ENCODE results near the gene PDE6D.

The PDE6D gene

DNA sequence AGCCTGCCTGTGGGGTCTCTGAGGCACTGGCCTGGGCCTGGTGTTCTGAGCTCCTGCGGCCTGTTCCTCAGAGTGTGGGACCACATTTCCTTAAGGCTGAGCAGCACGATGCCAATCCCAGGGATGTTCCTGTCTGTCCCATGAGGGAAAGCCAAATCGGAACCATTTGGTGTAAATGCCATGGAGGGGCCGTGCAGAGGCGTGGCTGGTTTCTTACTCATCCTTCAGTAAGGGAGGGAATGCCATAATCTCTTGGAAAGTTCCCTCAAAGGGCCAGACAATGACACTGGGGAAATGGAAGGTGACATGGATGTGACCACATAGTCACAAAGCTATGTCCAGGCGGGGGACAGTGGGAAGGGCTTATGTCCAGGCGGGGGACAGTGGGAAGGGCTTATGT lies 87.1 kb downstream of the PDE6D start:
- Histone ChIP-seq H3K4me2 (ENCODE audit: low read length, poor library complexity, severe bottlenecking) (no peak overlapping the region), H2BK5ac (ENCODE audit: low read depth, low read length, poor library complexity, severe bottlenecking) (no peak overlapping the region), H3K9me3 (ENCODE audit: control insufficient read depth, low read length) (no peaks in the 10 kb centered on the region), H2AK5ac (ENCODE audit: low read length, severe bottlenecking) (no peak overlapping the region), H4K91ac (ENCODE audit: low read length) (peak overlapping the region; percentile 29), H4K8ac (ENCODE audit: low read length) (no peak overlapping the region), H3K18ac (ENCODE audit: low read depth in 1 of 2, low read length in 2 of 2) (no peak overlapping the region), H3K4me3 (ENCODE audit: insufficient read depth in 1 of 2, low read depth in 1 of 2, low read length in 2 of 2) (no peak overlapping the region), H3K27ac (ENCODE audit: low read length, poor library complexity, severe bottlenecking) (no peak overlapping the region), H3K23ac (ENCODE audit: low read length in 2 of 2) (no peak overlapping the region), H2BK15ac (ENCODE audit: low read depth, poor library complexity, severe bottlenecking) (no peak overlapping the region), H3K79me1 (replicated peaks; ENCODE audit: low read length, poor library complexity, severe bottlenecking) (no peaks in the 10 kb centered on the region), H3K4ac (ENCODE audit: low read depth in 1 of 2, low read length in 2 of 2) (no peak overlapping the region), H2BK12ac (ENCODE audit: low read length in 2 of 2) (no peak overlapping the region), H3K14ac (ENCODE audit: low read length in 2 of 2) (peak overlapping the region in 1 of 2 experiments; percentile 41), H2AFZ (ENCODE audit: low read depth, low read length) (no peak overlapping the region), H2BK120ac (ENCODE audit: low read depth, low read length) (no peak overlapping the region), H3K4me1 (ENCODE audit: control insufficient read depth, insufficient read depth, low read depth, low read length) (peaks cover 3% of the 10 kb centered on the region), H3K9ac (ENCODE audit: low read length) (no peak overlapping the region), H3K36me3 (ENCODE audit: control insufficient read depth in 1 of 2, insufficient read depth in 2 of 2, low read depth in 1 of 2, low read length in 2 of 2) (no peaks in the 10 kb centered on the region), H3K27me3 (ENCODE audit: control insufficient read depth in 1 of 2, insufficient read depth in 1 of 2, low read length in 2 of 2) (no peaks in the 10 kb centered on the region)
- WGBS, result 90% methylated on average over 7 of the region's 7 CpGs
- no peak for DNase-seq

DNA sequence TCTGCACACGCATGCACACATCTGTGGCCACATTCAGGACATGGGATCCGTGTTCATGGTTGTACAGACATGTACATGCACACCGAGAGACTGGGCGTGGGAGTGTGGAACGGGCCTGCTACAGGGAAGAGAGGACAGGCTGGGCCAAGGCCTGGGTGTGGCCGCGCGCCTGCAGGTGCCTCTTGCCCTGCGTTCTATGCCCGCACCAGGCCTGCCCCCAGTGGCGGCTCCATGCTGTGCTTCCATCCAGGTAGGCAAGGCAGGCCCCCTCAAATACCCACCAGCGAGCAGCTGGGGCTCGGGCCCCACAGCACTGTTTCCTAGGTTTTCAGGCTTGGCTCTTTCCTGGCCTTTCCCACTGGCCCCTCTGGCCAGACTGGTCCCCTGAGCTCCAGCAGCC lies 88.2 kb downstream of the PDE6D start:
- H3K14ac ChIP-seq (ENCODE audit: low read length in 2 of 2), result no peak overlapping the region
- no peak overlapping the region for H3K4me3 ChIP-seq (ENCODE audit: insufficient read depth in 1 of 2, low read depth in 1 of 2, low read length in 2 of 2)
- no peak overlapping the region for H2BK5ac ChIP-seq (ENCODE audit: low read depth, low read length, poor library complexity, severe bottlenecking)
- H3K27me3 ChIP-seq (ENCODE audit: control insufficient read depth in 1 of 2, insufficient read depth in 1 of 2, low read length in 2 of 2), result no peaks in the 10 kb centered on the region
- no peaks in the 10 kb centered on the region for H3K9me3 ChIP-seq (ENCODE audit: control insufficient read depth, low read length)
- no peaks in the 10 kb centered on the region for H3K36me3 ChIP-seq (ENCODE audit: control insufficient read depth in 1 of 2, insufficient read depth in 2 of 2, low read depth in 1 of 2, low read length in 2 of 2)
- no peak overlapping the region for H3K27ac ChIP-seq (ENCODE audit: low read length, poor library complexity, severe bottlenecking)
- H2AK5ac ChIP-seq (ENCODE audit: low read length, severe bottlenecking), result no peak overlapping the region
- H4K91ac ChIP-seq (ENCODE audit: low read length), result peak overlapping the region; percentile 58
- H2AFZ ChIP-seq (ENCODE audit: low read depth, low read length), result no peak overlapping the region
- DNase-seq, result no peak
- H3K23ac ChIP-seq (ENCODE audit: low read length in 2 of 2), result no peak overlapping the region
- no peak overlapping the region for H3K4me2 ChIP-seq (ENCODE audit: low read length, poor library complexity, severe bottlenecking)
- H3K18ac ChIP-seq (ENCODE audit: low read depth in 1 of 2, low read length in 2 of 2), result no peak overlapping the region
- H2BK120ac ChIP-seq (ENCODE audit: low read depth, low read length), result no peak overlapping the region
- 98% methylated on average over 13 of the region's 13 CpGs for WGBS
- no peaks in the 10 kb centered on the region for H3K79me1 ChIP-seq (replicated peaks; ENCODE audit: low read length, poor library complexity, severe bottlenecking)
- H2BK15ac ChIP-seq (ENCODE audit: low read depth, poor library complexity, severe bottlenecking), result no peak overlapping the region
- H4K8ac ChIP-seq (ENCODE audit: low read length), result no peak overlapping the region
- no peak overlapping the region for H3K4ac ChIP-seq (ENCODE audit: low read depth in 1 of 2, low read length in 2 of 2)
- H2BK12ac ChIP-seq (ENCODE audit: low read length in 2 of 2), result no peak overlapping the region
- peaks cover 3% of the 10 kb centered on the region for H3K4me1 ChIP-seq (ENCODE audit: control insufficient read depth, insufficient read depth, low read depth, low read length)
- H3K9ac ChIP-seq (ENCODE audit: low read length), result no peak overlapping the region

DNA sequence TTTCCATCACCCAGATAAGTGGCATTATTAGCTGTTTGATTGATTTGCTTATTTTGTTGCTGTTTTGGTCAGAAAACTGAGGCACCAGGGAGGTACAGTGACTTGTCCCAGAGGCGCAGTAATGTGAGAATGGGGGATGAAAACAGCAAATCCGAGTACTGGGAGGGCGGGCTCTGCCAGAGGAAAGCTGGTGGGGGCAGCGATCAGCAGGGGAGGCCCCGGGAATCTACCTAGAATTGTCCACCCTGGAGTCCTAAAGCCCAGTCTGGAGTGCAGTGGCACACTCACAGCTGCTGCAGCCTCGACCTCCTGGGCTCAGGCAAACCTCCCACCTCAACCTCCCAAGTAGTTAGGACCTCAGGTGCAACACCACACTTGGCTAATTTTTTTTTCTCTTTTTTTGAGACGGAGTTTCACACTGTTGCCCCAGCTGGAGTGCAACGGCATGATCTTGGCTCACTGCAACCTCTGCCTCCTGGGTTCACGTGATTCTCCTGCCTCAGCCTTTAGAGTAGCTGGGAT lies 89.8 kb downstream of the PDE6D start:
- H3K4ac ChIP-seq (ENCODE audit: low read depth in 1 of 2, low read length in 2 of 2), result no peak overlapping the region
- H2BK5ac ChIP-seq (ENCODE audit: low read depth, low read length, poor library complexity, severe bottlenecking), result no peak overlapping the region
- WGBS, result 74% methylated on average over 9 of the region's 9 CpGs
- H3K9me3 ChIP-seq (ENCODE audit: control insufficient read depth, low read length), result no peaks in the 10 kb centered on the region
- H2AFZ ChIP-seq (ENCODE audit: low read depth, low read length), result no peak overlapping the region
- H2AK5ac ChIP-seq (ENCODE audit: low read length, severe bottlenecking), result no peak overlapping the region
- H3K27ac ChIP-seq (ENCODE audit: low read length, poor library complexity, severe bottlenecking), result no peak overlapping the region
- H3K36me3 ChIP-seq (ENCODE audit: control insufficient read depth in 1 of 2, insufficient read depth in 2 of 2, low read depth in 1 of 2, low read length in 2 of 2), result no peaks in the 10 kb centered on the region
- H3K27me3 ChIP-seq (ENCODE audit: control insufficient read depth in 1 of 2, insufficient read depth in 1 of 2, low read length in 2 of 2), result no peaks in the 10 kb centered on the region
- H3K79me1 ChIP-seq (replicated peaks; ENCODE audit: low read length, poor library complexity, severe bottlenecking), result no peaks in the 10 kb centered on the region
- no peak overlapping the region for H3K23ac ChIP-seq (ENCODE audit: low read length in 2 of 2)
- no peak overlapping the region for H2BK120ac ChIP-seq (ENCODE audit: low read depth, low read length)
- H3K4me3 ChIP-seq (ENCODE audit: insufficient read depth in 1 of 2, low read depth in 1 of 2, low read length in 2 of 2), result no peak overlapping the region
- no peak overlapping the region for H3K14ac ChIP-seq (ENCODE audit: low read length in 2 of 2)
- no peak overlapping the region for H2BK12ac ChIP-seq (ENCODE audit: low read length in 2 of 2)
- no peak overlapping the region for H3K9ac ChIP-seq (ENCODE audit: low read length)
- no peak overlapping the region for H2BK15ac ChIP-seq (ENCODE audit: low read depth, poor library complexity, severe bottlenecking)
- DNase-seq, result no peak
- no peaks in the 10 kb centered on the region for H3K4me1 ChIP-seq (ENCODE audit: control insufficient read depth, insufficient read depth, low read depth, low read length)
- no peak overlapping the region for H4K8ac ChIP-seq (ENCODE audit: low read length)
- no peak overlapping the region for H3K18ac ChIP-seq (ENCODE audit: low read depth in 1 of 2, low read length in 2 of 2)
- H4K91ac ChIP-seq (ENCODE audit: low read length), result no peak overlapping the region
- H3K4me2 ChIP-seq (ENCODE audit: low read length, poor library complexity, severe bottlenecking), result no peak overlapping the region

DNA sequence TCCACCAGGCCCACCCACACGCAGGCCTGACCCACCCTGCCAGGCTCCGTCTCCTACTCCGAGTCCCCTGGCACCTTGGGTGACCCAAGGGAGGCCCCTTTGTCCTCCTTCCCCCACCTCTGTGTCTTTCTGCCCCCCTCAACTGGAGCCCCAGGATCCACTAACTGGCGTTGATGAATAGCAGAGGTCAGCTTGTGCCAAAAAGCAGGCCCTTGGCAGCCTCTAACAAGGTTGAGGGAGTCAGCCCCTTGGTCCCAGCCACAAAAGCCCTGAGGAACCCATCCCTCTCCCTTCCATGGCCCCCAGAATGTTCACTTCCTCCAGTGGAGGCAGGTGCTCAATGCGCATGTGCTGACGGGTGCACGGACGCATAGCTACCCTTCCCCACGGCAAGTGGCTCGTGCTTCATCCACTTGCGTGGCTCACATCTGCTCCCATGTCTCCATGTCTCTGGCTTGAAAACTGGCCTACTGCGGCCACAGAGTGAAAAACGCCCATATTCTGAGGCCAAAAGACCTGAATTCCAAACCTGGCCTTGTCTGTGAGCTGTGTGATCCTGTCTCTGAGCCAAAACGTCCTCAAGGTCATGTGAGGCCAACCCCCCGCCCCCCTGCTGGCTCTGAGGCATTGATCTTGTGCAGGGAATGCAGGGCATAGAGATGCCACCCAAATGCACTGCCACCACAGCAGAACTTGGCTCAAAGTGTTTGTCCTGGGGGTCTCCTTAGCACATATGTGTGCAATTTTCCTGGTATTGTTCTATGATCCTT lies 91.8 kb downstream of the PDE6D start:
- no peak overlapping the region for H3K18ac ChIP-seq (ENCODE audit: low read depth in 1 of 2, low read length in 2 of 2)

More for the DNA sequence above, 91.8 kb downstream of the PDE6D start:
- Histone ChIP-seq H3K4ac (ENCODE audit: low read depth in 1 of 2, low read length in 2 of 2) (no peak overlapping the region), H3K27ac (ENCODE audit: low read length, poor library complexity, severe bottlenecking) (no peak overlapping the region), H3K14ac (ENCODE audit: low read length in 2 of 2) (no peak overlapping the region), H4K91ac (ENCODE audit: low read length) (peak overlapping the region; percentile 4), H3K4me3 (ENCODE audit: insufficient read depth in 1 of 2, low read depth in 1 of 2, low read length in 2 of 2) (no peak overlapping the region), H2BK12ac (ENCODE audit: low read length in 2 of 2) (no peak overlapping the region), H3K4me2 (ENCODE audit: low read length, poor library complexity, severe bottlenecking) (no peak overlapping the region), H3K27me3 (ENCODE audit: control insufficient read depth in 1 of 2, insufficient read depth in 1 of 2, low read length in 2 of 2) (no peaks in the 10 kb centered on the region), H3K9ac (ENCODE audit: low read length) (no peak overlapping the region), H2BK120ac (ENCODE audit: low read depth, low read length) (no peak overlapping the region), H2AK5ac (ENCODE audit: low read length, severe bottlenecking) (no peak overlapping the region), H2BK5ac (ENCODE audit: low read depth, low read length, poor library complexity, severe bottlenecking) (no peak overlapping the region), H4K8ac (ENCODE audit: low read length) (no peak overlapping the region), H2BK15ac (ENCODE audit: low read depth, poor library complexity, severe bottlenecking) (no peak overlapping the region), H3K23ac (ENCODE audit: low read length in 2 of 2) (no peak overlapping the region), H3K9me3 (ENCODE audit: control insufficient read depth, low read length) (no peaks in the 10 kb centered on the region), H3K36me3 (ENCODE audit: control insufficient read depth in 1 of 2, insufficient read depth in 2 of 2, low read depth in 1 of 2, low read length in 2 of 2) (no peaks in the 10 kb centered on the region), H3K4me1 (ENCODE audit: control insufficient read depth, insufficient read depth, low read depth, low read length) (no peaks in the 10 kb centered on the region), H2AFZ (ENCODE audit: low read depth, low read length) (no peak overlapping the region), H3K79me1 (replicated peaks; ENCODE audit: low read length, poor library complexity, severe bottlenecking) (no peaks in the 10 kb centered on the region)
- 85% methylated on average over 15 of the region's 15 CpGs for WGBS
- no peak for DNase-seq

Data from mesenchymal stem cell (in vitro differentiated cells and primary cell).